ENCODE measurements around the gene AIG1.
"Not testable (repeated sequence)": the region's sequence is repeated elsewhere in the genome, so short reads cannot be mapped to it uniquely, and the experiment has no call there.

AIG1 gene

DNA sequence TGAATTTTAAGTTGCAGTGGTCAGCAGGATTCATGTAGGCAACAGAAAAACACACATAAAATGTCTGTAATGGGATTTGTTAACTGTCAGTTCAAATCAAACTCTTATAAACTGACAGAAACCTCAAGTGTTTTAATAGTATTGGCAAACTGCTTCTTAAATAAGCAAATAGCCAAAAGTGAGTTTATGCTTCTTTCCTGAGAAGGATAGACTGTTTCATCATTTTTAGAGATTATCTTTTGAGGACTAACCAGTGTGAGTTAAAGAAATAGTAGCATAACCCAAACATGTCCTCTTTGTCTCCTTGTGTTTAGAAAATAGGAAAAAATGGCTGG is 68.0 kb downstream of the AIG1 start:
- DNase-seq (ENCODE audit: low read depth) = no peak

DNA sequence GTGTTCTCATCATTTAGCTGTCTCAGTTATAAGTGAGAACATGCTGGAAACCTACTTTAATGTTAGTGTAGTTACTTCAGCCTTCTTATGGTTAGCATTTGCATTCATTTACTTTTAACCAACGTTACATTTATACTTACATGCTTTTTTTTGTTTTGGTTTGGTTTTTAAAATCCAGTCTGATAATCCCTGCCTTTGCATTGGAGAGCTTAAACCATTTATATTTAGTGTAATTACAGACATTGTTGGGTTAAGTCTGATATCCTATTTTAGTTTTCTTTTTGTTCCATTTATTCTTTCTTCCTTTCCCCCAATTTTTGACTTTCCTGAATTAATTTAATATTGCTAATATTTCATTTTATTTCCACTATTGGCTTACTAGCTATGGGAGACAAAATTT is 70.2 kb downstream of the AIG1 start:
- DNase-seq (ENCODE audit: low read depth) = no peak

DNA sequence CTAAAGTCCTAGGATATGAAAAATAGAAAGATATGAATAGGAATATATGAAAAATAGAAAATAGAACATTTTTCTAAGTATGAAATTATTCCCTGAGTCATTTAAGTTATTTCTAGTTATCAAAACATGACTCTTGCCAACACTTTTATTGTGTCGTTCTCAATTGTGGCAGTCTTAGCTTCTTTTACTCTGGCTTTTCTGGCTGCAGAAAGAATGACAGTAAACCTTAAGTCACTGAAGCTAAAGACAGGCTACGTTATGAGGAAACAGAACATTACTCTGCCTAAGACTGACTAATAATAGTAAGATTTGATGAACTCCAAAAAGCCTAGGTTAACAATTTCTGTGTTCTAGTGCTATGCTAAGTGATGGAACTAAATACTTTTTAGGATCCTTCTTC is 74.6 kb downstream of the AIG1 start:
- no peak for DNase-seq (ENCODE audit: low read depth)

DNA sequence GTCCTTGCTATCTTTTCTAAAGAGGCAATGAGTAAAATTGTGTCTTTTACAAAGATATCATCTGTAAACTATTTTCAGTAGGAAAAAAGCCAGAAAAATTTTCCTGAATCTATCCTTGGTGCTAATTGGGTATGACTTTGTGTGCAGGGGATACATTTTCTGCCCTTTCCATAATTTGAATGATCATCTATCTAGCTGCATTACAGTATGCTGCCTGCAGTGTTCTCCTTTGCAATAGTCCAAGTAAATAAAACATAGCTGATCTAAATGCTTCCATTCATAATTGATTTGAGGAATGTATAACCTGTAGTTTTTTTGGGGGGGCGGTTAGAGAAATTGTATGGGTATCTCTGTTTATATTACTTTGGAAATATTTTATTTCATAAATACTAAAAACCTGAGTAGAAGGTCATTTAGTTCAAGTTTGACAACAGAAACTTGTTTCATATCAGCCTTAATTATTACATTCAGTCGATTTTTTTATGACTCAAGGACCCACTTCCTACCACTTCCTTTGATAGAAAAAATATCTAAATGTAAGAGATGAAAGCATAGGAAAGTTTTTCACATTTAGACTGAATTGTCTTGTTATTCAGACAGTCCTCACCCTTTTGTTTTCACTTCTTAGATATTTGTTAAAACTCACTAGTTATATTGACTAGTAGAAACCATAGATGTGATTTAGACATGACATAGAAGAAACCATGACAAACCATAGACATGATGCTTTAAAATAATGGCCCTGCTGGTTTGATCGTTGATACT is 75.3 kb downstream of the AIG1 start:
- no peak for DNase-seq (ENCODE audit: low read depth)

DNA sequence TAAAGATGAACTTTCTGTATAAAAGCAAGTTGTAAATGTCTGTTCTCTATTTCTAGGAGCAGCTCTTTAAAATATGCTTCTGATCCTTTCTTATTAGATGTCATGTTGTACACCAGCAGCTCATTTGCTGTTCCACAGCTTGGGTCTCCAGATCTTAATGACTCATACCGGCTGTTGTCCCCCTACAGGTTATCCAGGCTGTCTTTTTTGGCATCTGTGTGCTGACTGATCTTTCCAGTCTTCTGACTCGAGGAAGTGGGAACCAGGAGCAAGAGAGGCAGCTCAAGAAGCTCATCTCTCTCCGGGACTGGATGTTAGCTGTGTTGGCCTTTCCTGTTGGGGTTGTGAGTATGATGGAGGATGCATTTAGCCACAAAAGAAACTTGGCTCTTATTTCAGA is 76.0 kb downstream of the AIG1 start:
- no peak for DNase-seq (ENCODE audit: low read depth)

DNA sequence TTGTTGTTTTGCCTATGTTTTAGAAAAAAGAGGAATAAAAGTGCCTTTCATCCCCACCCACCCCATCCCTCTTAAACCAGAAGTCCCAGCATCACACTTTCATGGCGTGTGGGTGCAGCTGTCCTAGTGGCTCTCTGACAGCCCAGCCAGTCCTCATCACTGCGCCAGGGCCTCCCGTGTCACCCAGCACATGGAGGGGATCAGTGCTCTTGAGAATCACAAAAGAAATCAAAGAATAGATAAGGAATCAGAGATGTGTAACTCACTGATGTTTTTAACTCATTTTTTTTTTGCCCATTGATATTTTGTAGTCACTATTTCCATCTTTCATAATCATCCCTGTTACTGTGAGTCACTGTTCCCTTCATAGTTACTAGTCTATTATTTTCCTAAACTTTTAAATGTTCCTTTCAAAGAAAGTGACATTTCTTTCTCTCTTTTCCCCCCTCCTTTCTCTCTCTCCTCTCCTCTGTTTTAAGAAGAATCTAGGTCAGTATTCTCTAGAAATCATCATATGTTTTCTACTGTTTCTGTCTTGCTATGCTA is 78.6 kb downstream of the AIG1 start:
- no peak for DNase-seq (ENCODE audit: low read depth)

DNA sequence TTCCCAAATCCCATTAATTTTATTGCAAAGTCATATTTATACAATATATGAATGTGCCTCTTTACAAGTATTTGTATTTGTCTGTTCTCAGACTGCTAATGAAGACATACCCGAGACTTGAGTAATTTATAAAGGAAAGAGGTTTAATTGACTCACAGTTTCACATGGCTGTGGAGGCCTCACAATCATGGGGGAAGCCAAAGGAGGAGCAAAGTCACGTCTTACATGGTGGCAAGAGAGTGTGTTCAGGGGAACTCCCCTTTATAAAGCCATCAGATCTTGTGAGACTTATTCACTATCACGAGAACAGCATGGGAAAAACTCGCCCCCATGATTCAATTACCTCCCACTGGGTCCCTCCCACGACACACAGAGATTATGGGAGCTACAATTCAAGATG is 79.2 kb downstream of the AIG1 start:
- not testable (repeated sequence) for DNase-seq (ENCODE audit: low read depth)

DNA sequence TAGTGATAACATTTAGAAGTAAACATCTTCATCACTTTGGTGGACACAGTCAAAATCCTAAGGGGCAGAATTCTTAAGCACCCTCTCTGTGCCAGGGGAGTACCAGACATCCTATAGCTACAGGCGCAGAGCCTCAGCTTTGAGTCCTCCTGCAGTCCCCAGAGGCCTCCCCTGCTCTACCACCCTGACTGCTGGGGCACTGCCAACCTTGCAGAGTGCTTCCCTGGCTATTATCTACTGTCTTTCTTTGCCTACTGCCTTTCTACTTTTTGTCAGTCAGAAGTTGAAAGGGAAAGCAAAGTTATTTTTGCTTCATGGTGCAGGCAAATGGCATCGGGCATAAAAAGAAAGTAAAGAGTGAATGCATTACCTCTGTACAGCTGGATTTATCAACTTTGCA is 80.1 kb downstream of the AIG1 start:
- DNase-seq (ENCODE audit: low read depth) = no peak

DNA sequence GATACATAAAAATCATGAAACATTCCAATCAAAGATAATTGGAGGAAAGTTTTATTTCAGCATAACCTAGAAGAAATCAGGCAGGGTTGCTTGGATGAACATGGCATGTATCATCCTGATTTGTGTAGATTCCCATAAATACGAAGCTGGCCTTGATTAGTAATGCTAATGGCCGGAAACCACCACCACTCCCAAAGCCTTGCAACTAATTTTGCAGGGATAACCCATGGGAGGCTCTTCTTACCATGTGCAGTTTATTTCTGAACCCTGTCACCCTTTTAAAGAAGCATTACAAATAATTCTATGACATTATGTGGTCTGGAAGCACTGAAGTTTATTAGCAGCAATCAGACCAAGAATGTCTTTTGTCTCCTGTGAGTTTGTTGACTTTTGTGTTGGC is 80.8 kb downstream of the AIG1 start:
- DNase-seq (ENCODE audit: low read depth) = no peak

DNA sequence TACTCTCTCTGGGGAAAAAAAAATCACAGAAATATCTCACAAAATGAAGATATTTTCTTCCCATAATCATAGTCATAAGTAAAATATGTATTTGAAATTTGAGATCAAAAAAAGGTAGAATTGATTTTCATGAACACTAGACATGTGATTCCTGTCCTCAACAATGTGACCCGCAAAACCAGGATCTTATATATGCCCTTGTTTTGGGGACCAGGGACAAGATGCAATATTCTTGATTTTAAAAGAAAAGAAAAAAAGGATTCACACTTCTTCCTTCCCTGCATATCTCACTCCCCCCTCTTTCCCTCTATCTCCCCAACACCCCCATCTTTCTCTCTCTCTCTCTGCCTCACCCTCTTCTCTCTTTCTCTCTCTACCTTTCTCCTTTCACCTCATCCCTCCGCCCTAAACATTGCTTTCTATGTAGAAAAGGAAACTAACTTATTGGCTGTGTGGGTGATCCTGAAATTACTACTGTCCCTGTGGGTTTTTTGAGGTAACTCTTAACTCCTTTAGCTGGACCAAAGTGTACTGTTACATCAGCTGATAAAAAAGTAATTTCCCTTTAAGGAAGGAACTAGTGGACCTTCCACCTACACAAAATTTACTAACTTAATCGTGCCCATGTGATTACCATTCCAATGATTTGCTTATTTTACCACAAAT is 85.6 kb downstream of the AIG1 start:
- DNase-seq (ENCODE audit: low read depth) = no peak

DNA sequence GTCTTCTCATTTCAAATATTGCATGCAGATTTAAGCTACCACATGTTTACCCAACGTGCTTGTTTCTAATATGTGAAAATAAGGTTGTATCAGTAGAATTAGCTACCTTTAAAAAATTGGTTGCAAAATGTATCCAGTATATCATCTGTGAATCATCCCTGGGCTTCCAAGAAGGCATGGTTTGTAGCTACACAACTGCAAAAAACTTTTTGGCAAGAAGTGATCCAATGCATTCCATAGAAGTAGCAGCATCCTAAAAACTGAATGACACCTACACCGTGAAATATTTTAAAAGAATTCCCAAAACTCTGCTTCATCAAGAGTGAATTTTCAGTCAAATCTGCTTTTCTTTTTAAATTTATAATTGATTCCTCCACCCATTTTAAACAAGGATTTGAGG is 89.1 kb downstream of the AIG1 start:
- no peak for DNase-seq (ENCODE audit: low read depth)

DNA sequence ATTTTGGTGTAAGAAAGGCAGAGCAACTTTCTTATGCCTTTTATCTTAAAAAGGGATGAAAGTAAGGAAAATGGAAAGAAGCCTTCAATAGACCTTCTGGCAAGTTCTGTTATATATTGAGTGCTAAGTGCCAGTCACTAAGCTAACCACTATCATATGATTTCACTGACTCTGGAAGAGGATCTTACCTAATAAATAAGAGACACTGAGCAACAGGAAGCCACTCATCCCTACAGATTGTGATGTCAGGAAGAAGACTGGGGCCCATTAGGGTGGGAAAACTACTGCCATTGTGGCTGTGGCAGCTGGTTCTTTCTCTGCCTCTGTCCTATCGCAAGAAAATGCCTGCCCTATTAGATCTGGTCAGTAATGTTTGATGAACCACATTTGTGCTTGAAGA is 89.6 kb downstream of the AIG1 start:
- no peak for DNase-seq (ENCODE audit: low read depth)

DNA sequence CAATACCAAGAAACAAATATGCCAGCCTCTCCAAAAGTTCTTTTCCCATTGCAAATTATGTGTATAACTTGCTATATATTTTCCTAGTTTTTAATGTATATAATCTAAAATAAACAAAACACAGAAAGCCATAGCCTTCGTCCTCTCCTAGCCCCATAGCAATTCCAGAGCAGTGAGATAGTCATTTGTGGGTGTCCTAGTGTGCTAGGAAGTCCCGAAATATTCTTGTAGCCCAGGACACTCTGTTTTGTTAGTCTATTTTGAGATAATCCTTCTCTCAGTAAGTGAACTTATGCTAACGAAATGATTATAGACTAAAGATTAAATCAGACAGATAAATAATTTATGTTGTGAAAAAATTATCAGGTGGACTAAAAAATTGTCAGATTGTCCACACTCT is 90.7 kb downstream of the AIG1 start:
- DNase-seq (ENCODE audit: low read depth) = no peak

DNA sequence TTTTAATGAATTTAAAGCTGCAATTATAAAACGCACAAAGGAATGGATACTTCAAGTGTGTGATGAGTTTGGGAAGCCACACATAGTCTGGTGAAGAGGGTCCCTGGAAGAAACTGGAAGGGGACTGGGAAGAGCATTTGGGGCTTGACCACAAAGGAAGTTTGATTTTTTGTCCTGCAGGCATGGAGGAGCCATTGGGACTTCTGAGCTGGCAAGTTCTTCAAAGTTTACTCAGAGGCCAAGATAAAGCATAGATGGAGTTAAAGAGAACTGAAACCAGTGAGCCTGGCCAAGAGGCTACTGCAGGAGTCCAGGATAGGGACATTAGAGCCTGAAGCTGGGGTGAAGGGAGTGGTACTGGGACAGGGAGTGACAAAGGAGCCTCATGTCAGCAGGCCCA is 95.0 kb downstream of the AIG1 start:
- no peak for DNase-seq (ENCODE audit: low read depth)

DNA sequence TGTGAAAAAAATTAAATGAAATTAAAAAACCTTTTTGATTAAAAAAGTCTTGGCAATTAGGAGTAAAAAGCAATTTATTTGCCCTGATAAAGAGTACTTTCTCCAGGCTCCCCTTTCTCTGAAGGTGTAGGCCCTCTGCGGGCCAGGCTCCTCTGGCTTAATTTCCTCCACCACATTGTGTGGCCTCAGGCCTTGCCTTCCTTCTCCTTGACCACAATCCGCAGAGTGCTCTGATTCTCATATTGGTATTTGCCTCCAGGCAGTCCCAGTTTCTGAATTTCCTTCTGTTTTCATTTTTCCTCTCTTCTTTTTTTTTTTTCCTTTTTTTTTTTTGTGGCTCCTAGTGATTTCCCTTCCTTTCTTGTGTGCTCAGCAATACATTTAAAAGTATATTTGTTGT is 96.4 kb downstream of the AIG1 start:
- DNase-seq (ENCODE audit: low read depth) = no peak

DNA sequence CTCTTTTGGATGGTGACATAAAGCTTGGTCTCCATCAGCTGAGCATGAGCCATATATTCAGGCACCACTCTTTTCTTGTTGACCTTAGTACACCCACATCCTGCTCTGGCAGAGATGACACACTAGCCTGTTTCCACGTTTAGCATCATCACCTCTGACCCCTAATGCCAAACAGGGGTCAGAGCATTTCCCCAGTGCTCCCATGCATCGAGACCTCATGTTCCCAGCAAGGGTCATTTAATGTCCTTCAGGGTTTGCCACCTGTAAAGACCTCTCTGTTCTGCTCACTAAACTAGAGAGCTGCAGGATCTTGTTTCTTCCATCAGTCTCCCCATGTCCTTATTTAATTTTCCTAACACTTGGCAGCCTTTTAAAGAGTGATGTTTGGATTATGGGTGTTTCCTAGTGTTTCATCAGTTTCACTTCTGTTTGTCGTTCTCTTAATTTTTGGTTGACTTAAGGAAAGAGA is 97.5 kb downstream of the AIG1 start:
- no peak for DNase-seq (ENCODE audit: low read depth)

DNA sequence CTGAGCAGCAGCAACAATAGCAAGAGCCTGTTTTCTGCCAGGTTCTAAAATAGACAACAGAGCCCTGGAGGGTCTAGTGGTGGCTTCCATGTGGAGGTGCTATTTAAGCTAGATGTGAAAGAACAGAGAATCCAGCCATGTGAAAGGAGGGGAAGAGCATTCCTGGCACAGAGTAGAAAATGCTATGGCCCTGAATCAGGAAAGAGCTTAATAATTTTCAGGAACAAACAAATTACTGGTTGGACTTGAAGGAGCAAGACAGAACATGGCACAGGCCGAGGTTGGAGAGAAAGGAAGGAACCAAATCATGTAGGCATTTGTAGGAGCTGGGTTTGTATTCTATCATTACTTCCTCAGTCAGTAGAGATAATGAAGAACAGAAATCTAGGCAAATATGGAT is 98.3 kb downstream of the AIG1 start:
- no peak for DNase-seq (ENCODE audit: low read depth)

DNA sequence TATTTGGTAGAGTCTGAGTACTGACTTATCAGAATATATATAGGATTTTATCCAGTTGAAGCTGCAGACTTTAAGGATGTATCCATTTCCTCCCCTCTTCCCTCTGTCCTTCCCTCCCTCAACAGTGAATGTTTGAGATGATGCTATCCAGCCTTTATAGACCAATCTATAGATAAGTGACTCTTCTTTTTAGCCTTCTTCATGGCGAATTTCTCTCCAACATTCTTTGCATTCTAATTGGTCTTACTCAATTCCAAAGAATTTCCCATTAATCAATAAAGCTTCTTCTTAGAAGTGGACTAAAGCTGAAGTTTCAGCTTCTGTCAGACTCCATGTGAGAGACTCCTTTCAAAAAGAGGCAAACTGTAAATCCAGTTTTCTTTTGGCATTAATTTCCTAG is 99.3 kb downstream of the AIG1 start:
- DNase-seq (ENCODE audit: low read depth) = no peak

DNA sequence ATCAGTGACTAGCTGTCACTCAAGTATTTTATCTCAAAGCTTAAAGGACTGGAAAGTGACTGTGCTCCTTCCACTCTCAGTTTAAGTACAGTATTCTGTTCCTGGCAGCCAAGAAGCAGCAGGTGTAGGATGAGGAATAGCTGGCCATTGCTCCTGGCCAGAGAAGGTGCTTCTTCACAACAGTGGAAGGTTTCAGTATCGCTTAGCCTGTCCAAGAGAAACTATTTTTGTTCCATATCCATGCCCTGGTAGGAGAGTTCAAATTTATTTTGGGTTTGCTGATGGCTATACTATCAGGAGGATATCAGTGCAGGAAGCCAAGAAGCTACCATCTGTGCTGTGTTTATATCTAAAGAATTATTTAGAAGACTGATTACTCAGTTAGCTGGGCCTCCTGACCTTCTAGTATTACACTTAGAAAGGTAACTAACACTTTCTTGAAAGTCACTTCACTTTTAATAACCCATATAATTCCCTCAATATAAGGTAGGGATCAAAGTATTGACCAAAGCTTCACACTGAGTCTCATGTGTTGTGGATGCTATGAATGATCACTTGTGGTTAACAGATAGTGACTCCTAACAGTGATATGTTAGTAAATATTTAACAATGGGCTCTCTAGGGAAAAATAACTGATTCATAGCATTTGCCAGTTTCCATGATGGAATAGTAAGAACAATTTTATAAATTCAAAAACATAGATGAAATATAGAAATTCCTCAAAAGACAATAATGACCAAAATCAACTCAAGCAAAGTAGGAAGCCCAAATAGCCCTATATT is 99.9 kb downstream of the AIG1 start:
- DNase-seq (ENCODE audit: low read depth) = no peak

DNA sequence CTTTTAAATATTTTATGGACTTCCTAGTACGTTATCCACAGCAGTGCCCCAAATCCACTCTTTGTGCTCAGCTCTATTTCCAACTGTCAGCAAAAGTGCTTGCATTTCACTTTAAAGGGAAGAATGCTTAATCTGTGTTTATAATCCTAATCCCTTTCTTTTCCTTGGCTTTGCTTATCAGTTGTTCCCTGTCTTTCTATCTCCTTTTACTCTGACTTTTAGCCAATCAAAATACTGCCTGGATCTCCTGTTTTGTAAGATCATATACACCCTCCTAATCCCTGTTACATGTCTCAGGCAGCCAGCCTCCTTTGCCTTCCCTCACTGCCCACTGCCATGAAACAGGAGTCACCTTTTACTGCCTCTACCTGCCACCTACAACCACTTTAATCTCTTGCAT is 102.9 kb downstream of the AIG1 start:
- DNase-seq (ENCODE audit: low read depth) = no peak

DNA sequence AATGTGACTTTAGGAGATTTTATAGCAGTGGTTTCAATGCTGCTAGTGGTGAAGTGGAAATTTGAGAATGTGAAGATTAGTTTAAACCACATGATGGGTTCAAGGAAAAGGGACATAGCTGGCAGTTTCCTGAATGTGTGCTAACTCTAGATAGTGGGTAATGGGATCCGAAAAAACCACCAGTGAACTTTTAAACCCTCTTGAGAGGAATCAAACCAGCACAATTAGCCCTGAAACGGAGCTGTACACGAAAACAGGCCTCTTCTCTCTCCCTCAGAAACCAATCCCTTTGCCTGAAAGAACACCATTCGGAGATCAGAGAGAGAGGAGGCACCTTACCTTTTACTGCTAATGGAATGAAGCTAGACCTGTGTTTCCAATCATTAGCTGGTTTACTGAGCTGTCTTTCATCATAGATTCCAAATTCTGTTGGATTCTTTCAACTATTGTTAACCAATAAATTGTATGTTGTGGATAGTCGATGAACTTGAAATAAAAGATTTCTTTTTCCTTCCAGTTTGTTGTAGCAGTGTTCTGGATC is 103.9 kb downstream of the AIG1 start:
- DNase-seq (ENCODE audit: low read depth) = no peak

DNA sequence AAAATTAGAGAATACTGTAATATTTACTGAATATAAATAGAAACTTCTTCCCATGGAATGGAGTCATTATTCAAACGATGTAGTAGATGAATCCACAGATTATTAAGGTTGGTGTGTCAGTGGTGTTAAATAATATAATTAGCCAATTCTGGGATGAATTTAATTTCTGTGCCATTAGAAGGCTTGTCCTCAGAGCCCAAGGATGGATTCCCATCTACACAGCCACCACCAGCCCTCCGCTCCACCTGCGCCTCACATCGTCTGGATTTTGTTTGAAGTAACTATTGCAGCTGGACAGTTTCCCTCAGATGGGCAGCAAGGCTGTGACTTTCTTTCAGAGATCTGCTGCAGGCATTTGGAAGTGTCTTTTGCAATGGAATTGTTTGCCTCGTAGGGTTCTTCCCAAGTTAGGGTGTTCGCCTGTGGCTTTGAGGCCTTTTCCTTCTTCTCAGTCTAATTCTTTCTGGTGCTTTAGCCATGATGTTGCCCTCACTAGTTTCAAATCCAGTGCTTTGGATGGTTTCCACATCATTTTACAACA is 104.7 kb downstream of the AIG1 start:
- no peak for DNase-seq (ENCODE audit: low read depth)
